GM18858 (cell line): ENCODE data around the gene ACADL.

Source experiments
- ATAC-seq: cut with Tn5 transposase; IDR thresholded peaks from one replicate; pipeline ENCODE4 v1.9.1; 2021; ENCODE audit not compliant: unreplicated experiment

ACADL gene

GRCh38 chr2:210171309-210172218 is 53.7 kb downstream of the ACADL start, which contains the start of gene KANSL1L:
KANSL1L (minus strand) TSS chr2:210171409; CDS start chr2:210154582, 16,827 bp downstream.
- ATAC-seq = peak; percentile 43

- ATAC-seq = peak; percentile 62
These were observed 54.6 kb downstream of the ACADL start for GRCh38 chr2:210170446-210171303.

- no peak for ATAC-seq
These were observed 55.1 kb downstream of the ACADL start for GRCh38 chr2:210170196-210170445.

GRCh38 chr2:210169516-210170195 is 55.6 kb downstream of the ACADL start:
- peak; percentile 47 for ATAC-seq

GRCh38 chr2:210167227-210167626 is 58.0 kb downstream of the ACADL start:
- no peak for ATAC-seq

GRCh38 chr2:210162466-210163124 is 62.7 kb downstream of the ACADL start:
- no peak for ATAC-seq

- no peak for ATAC-seq
These were observed 66.2 kb downstream of the ACADL start for GRCh38 chr2:210159059-210159458.

- no peak for ATAC-seq
These were observed 67.0 kb downstream of the ACADL start for GRCh38 chr2:210158236-210158635.

- no peak for ATAC-seq
These were observed 67.7 kb downstream of the ACADL start for GRCh38 chr2:210157526-210157925.

GRCh38 chr2:210147614-210148013 is 77.6 kb downstream of the ACADL start:
- ATAC-seq = no peak
